K562 (cell line): ENCODE measurements around the gene CCDC174. TPM values are rescaled to one million over a fixed set of nuclear protein-coding genes. Genes with fewer than 3 reads are reported as not detected.

Experiments used
- ATAC-seq: fragments of 200-7000 bp; cut with Tn5 transposase; 3 replicates; pipeline ENCODE4 v1.9.1; 2020; ENCODE audit warnings: moderate library complexity
- BruUV-seq: library from RNA; stranded (reverse); fragments of 400-500 nt; replicated peaks from 2 replicates; lab custom pipeline; 2021; lab: Mats Ljungman, UMichigan
- CTCF ChIA-PET: fragments of 300-600 bp; formaldehyde crosslinking; extraction: SDS; loops from one replicate; lab custom pipeline; 2021; ENCODE audit warnings: low intra/inter-chr PET ratio; lab: Yijun Ruan, JAX
- POLR2A ChIA-PET: fragments of 300-600, 350-650 bp; sonication (Branson Sonifier 250); formaldehyde crosslinking; extraction: SDS; loops from one replicate; lab custom pipeline; 2021; ENCODE audit warnings: antibody characterized with exemption, inconsistent platforms; lab: Yijun Ruan, JAX
- DNase-seq, 4 experiments: peaks; one replicate each; pipeline versions ENCODE4 v3.0.0 to v3.0.0-alpha.2; 2011 to 2018; ENCODE audit warnings: low spot score in 3 of 4, mixed read lengths in 3 of 4; ENCODE audit errors: extremely low read depth in 1 of 4
- FAIRE-seq: peaks from 2 replicates; lab custom pipeline; 2011; peaks lifted over from hg19 to GRCh38; lab: Jason Lieb, UNC
- H2AFZ ChIP-seq: 2 replicates; pipeline ENCODE4 v1.6.0; 2011; ENCODE audit warnings: low read depth, low read length, control low read depth, inconsistent platforms
- H3K27ac ChIP-seq: fragments of 200-600 bp; 3 replicates; pipeline ENCODE4 v1.8.0; 2011; ENCODE audit warnings: low read depth, mild to moderate bottlenecking, control low read depth, inconsistent platforms, low read length, moderate library complexity, mixed read lengths; ENCODE audit errors: extremely low read depth
- H3K27me3 ChIP-seq, 2 experiments: fragments of 300-600 bp in 1 of 2; 2 replicates in 1 of 2; 3 replicates in 1 of 2; pipeline versions ENCODE4 v1.6.0 to v1.8.0; 2011; ENCODE audit warnings: inconsistent platforms in 2 of 2, low read length in 2 of 2, mild to moderate bottlenecking in 1 of 2, mixed read lengths in 1 of 2, moderate library complexity in 1 of 2; ENCODE audit not compliant: control insufficient read depth in 2 of 2, insufficient read depth in 2 of 2
- H3K36me3 ChIP-seq: fragments of 300-600 bp; 3 replicates; pipeline ENCODE4 v1.8.0; 2011; ENCODE audit warnings: mild to moderate bottlenecking, low read length, inconsistent platforms; ENCODE audit not compliant: control insufficient read depth, insufficient read depth
- H3K4me1 ChIP-seq, 2 experiments: fragments of 200-600 bp in 1 of 2; replicated peaks in 1 of 2; 2 replicates in 1 of 2; 3 replicates in 1 of 2; pipeline versions ENCODE4 v1.5.1 to v1.8.0; 2011; ENCODE audit warnings: inconsistent platforms in 2 of 2, low read length in 2 of 2, mild to moderate bottlenecking in 1 of 2, mixed read lengths in 1 of 2, moderate library complexity in 1 of 2; ENCODE audit not compliant: control insufficient read depth in 2 of 2, insufficient read depth in 2 of 2
- H3K4me2 ChIP-seq: 2 replicates; pipeline ENCODE4 v1.6.1; 2011; ENCODE audit warnings: low read length, control low read depth, inconsistent platforms, mixed read lengths; ENCODE audit not compliant: insufficient read depth
- H3K4me3 ChIP-seq: fragments of 200-600 bp; sonication (generic), shearing (Covaris generic); 2 replicates; pipeline ENCODE4 v1.5.1; 2016; ENCODE audit warnings: control low read depth, inconsistent platforms
- H3K79me2 ChIP-seq: fragments of 200-600 bp; 3 replicates; pipeline ENCODE4 v1.8.0; 2011; ENCODE audit warnings: low read length, inconsistent platforms; ENCODE audit not compliant: control insufficient read depth, insufficient read depth
- H3K9ac ChIP-seq, 2 experiments: 2 replicates each; pipeline versions ENCODE4 v1.6.0 to v1.6.1; 2011; ENCODE audit warnings: low read depth in 2 of 2, low read length in 2 of 2, control low read depth in 1 of 2, inconsistent platforms in 1 of 2, mild to moderate bottlenecking in 1 of 2, mixed read lengths in 1 of 2; ENCODE audit not compliant: insufficient read depth in 1 of 2
- H3K9me1 ChIP-seq: one replicate; pipeline ENCODE4 v1.6.0; 2011; ENCODE audit warnings: inconsistent platforms, mild to moderate bottlenecking, low read length, moderate library complexity; ENCODE audit not compliant: control insufficient read depth, insufficient read depth
- H3K9me3 ChIP-seq: replicated peaks from 2 replicates; pipeline ENCODE4 v1.5.1; 2011; ENCODE audit warnings: low read depth, low read length, inconsistent platforms; ENCODE audit not compliant: control insufficient read depth, insufficient read depth
- H4K20me1 ChIP-seq: replicated peaks from 2 replicates; pipeline ENCODE4 v1.6.1; 2011; ENCODE audit warnings: low read length, inconsistent platforms, mixed read lengths; ENCODE audit not compliant: control insufficient read depth, insufficient read depth
- ARNT ChIP-seq, 2 experiments: fragments of 450-650 bp; IDR thresholded peaks; 2 replicates each; pipeline ENCODE4 v1.6.1; 2016; ENCODE audit warnings: mild to moderate bottlenecking in 1 of 2
- ETV5 ChIP-seq: sonication (generic); formaldehyde crosslinking; IDR thresholded peaks from 2 replicates; pipeline ENCODE4 v1.4.0; 2020; ENCODE audit warnings: low read depth, mild to moderate bottlenecking, missing genetic modification reagents
- KDM1A ChIP-seq, 2 experiments: fragments of 450-650 bp; IDR thresholded peaks; 2 replicates each; pipeline ENCODE4 v1.6.1; 2016; ENCODE audit warnings: mild to moderate bottlenecking in 2 of 2
- PPARD ChIP-seq: fragments of 250-450 bp; sonication (Bioruptor Pico); IDR thresholded peaks from 2 replicates; pipeline ENCODE4 v1.8.0; 2022; ENCODE audit warnings: inconsistent platforms, mild to moderate bottlenecking, moderate library complexity
- THRAP3 ChIP-seq: fragments of 450-650 bp; IDR thresholded peaks from 2 replicates; pipeline ENCODE4 v1.6.1; 2016; ENCODE audit warnings: mild to moderate bottlenecking, inconsistent platforms, borderline replicate concordance
- WGBS: fragments of 100-300 bp; shearing (Covaris generic); methylation state at CpG from one replicate; pipeline ENCODE4 v1.1.6; 2016; ENCODE audit warnings: low coverage, mixed read lengths; ENCODE audit not compliant: insufficient coverage; ENCODE audit errors: missing lambda C conversion rate; 5-methylcytosine and 5-hydroxymethylcytosine counted together
- in situ Hi-C: fragments of 300-500 bp; cut with MboI; formaldehyde crosslinking; loops from 4 replicates; pipeline ENCODE4 v1.15.0; 2018; ENCODE audit warnings: inconsistent platforms, mixed read lengths
- intact Hi-C: fragments of 100-400 bp; cut with micrococcal nuclease; formaldehyde crosslinking; loops from 2 replicates; pipeline ENCODE4 v1.14.2; 2022
- polyA plus RNA-seq, 8 experiments: library from polyadenylated mRNA; depleted of rRNA in 4 of 8; stranded (reverse) in 5 of 8; unstranded in 3 of 8; fragments of >200 nt; fragmentation: Nextera tagmentation in 2 of 8; fragmentation: Illumina TruSeq in 1 of 8; extraction: Ambion mirVana in 2 of 8; extraction: Trizol in 1 of 8; gene quantifications; 2 replicates each; pipeline versions ENCODE4 v1.2.1 to v1.2.3, GENCODE V29; 2011 to 2014; ENCODE audit warnings: inconsistent platforms in 1 of 8, missing spikeins in 1 of 8
- total RNA-seq, 7 experiments: library from RNA; depleted of rRNA in 6 of 7; stranded (reverse); fragments of >200 nt in 6 of 7; fragmentation: Illumina TruSeq in 2 of 7; extraction: Trizol in 2 of 7; gene quantifications; 2 replicates each; pipeline versions ENCODE4 v1.2.1 to v1.2.3, GENCODE V29; 2011 to 2021; ENCODE audit warnings: low replicate concordance in 1 of 7
- TF ChIP-seq, protein P1 (sequence below), 3 experiments: fragments of 200-800 bp in 1 of 3; sonication (Bioruptor generic) in 1 of 3; sonication (generic) in 1 of 3; formaldehyde crosslinking in 1 of 3; IDR thresholded peaks; 2 replicates each; pipeline versions ENCODE4 v1.6.1 to v1.8.0; 2016 to 2022; ENCODE audit warnings: mild to moderate bottlenecking in 2 of 3, missing compliant biosample characterization in 2 of 3, missing genetic modification characterization in 2 of 3, missing genetic modification reagents in 1 of 3

The CCDC174 gene
- total and polyA plus RNA-seq, 9 of the 15 experiments (the other 6 are each of a cell fraction or from before 2014, with no cell fraction given) = 7.4 to 41.0 (median 28.5) TPM

DNA sequence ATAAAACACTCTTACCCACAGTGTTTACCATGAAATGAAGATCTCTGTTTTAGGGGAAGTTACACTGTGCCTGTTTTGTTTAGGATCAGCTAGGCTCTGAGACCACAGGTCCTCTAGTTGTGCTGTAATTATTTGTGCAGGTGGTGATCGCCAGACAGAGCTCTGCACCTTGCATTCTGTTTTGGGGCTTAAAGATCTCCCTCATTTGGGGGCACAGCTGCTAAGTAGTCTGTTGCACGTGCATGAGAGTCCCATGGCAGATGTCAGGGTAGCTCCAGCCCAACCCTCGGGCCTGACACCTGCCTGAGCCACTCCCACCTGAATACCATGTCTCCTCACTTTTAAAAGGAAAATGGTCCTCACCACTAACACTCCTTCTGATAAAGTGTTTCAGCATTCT is 35.8 kb downstream of the CCDC174 start:
- DNase-seq = peak in 1 of 4 experiments; percentile 4
- Histone ChIP-seq H3K4me2 (no peak overlapping the region), H3K9me1 (no peaks in the 10 kb centered on the region), H3K27ac (no peak overlapping the region), H3K4me3 (no peak overlapping the region), H3K9ac (no peak overlapping the region), H3K9me3 (no peaks in the 10 kb centered on the region), H3K4me1 (no peaks in the 10 kb centered on the region), H4K20me1 (0 out of 2 replicates have a peak, but pooled peaks cover 5% of the 10 kb centered on the region), H3K79me2 (no peaks in the 10 kb centered on the region), H3K27me3 (peaks cover 37 to 53% of the 10 kb centered on the region in 2 experiments), H2AFZ (no peak overlapping the region), H3K36me3 (no peaks in the 10 kb centered on the region)
- BruUV-seq = no TSS peak
- in situ Hi-C loops = no loop called here
- WGBS = 0% methylated on average over 3 of the region's 3 CpGs
- TF ChIP-seq KDM1A (IDR thresholded peaks at IDR 0.05) = no peak
- TF ChIP-seq, protein P1, sequence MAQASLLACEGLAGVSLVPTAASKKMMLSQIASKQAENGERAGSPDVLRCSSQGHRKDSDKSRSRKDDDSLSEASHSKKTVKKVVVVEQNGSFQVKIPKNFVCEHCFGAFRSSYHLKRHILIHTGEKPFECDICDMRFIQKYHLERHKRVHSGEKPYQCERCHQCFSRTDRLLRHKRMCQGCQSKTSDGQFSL (CRISPR knock-in tag; IDR thresholded peaks at IDR 0.05) = no peak
- TF ChIP-seq, protein P1 (tag; IDR thresholded peaks at IDR 0.05) = no peak
- no peak for TF ChIP-seq THRAP3
- TF ChIP-seq ETV5 (CRISPR knock-in tag) = no peak
- no peak for TF ChIP-seq ARNT (IDR thresholded peaks at IDR 0.05)
- TF ChIP-seq PPARD (CRISPR knock-in tag) = no peak
- ChIA-PET CTCF (no interaction called here), POLR2A (interaction anchor here (2.1 kb wide), 1 partner anchor 19 kb away, joined by 9 read pairs; no protein-coding TSS in a partner anchor)
- FAIRE-seq = no peak
- ATAC-seq = no peak
- intact Hi-C loops = no loop called here
